ENCODE measurements around the gene GMDS. TPM values are rescaled to one million over a fixed set of nuclear protein-coding genes. Genes with fewer than 3 reads are reported as not detected.
"Not testable (repeated sequence)": the region's sequence is repeated elsewhere in the genome, so short reads cannot be mapped to it uniquely, and the experiment has no call there.

GMDS gene
- total RNA-seq, 2 experiments from 2014 or later, result 30.3 to 38.5 TPM

DNA sequence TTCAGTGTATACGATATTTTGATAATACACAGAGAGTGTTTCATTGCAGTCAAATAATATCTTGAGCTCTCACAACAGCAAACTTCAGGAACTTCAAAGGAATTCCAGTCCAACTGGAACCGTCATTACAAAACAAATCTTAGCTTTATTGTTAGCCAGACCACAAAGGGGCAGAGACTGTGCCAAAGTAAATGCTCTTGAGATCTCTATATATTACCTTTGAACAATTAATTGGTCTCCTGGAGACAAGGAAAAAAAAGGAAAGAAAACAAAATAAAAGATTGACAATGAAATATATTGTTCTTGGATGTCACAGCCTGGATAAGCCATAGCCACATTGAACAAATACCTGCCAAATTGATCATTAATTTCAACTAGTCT is 565.7 kb downstream of the GMDS start:
- POLR2A ChIA-PET, result no interaction called here
- no peaks in the 10 kb centered on the region for H3K27me3 Mint-ChIP-seq (ENCODE audit: low read depth)
- DNase-seq (no peak), ATAC-seq (no peak)
- no peak overlapping the region for H3K4me3 Mint-ChIP-seq
- H3K27ac Mint-ChIP-seq, result no peak overlapping the region
- no peaks in the 10 kb centered on the region for H3K4me1 Mint-ChIP-seq (ENCODE audit: low read depth)
- CTCF ChIA-PET, result no interaction called here
- no peaks in the 10 kb centered on the region for H3K36me3 Mint-ChIP-seq (ENCODE audit: low read depth)
- no peaks in the 10 kb centered on the region for H3K9me3 Mint-ChIP-seq (ENCODE audit: insufficient read depth)

- ChIA-PET CTCF (no interaction called here), POLR2A (interaction anchor here (0.6 kb wide), 1 partner anchor 12 kb away, joined by 3 read pairs; no protein-coding TSS in a partner anchor)
- DNase-seq, result no peak
- Mint-ChIP-seq H3K4me3 (no peak overlapping the region), H3K36me3 (ENCODE audit: low read depth) (no peaks in the 10 kb centered on the region), H3K27me3 (ENCODE audit: low read depth) (no peaks in the 10 kb centered on the region), H3K9me3 (ENCODE audit: insufficient read depth) (no peaks in the 10 kb centered on the region), H3K4me1 (ENCODE audit: low read depth) (no peaks in the 10 kb centered on the region), H3K27ac (no peak overlapping the region)
- ATAC-seq, result no peak
These were observed 566.2 kb downstream of the GMDS start for GRCh38 chr6:1679031-1679687.

- ChIA-PET POLR2A (no interaction called here), CTCF (no interaction called here)
- ATAC-seq (no peak), DNase-seq (no peak)
- Mint-ChIP-seq H3K27me3 (ENCODE audit: low read depth) (no peaks in the 10 kb centered on the region), H3K9me3 (ENCODE audit: insufficient read depth) (no peaks in the 10 kb centered on the region), H3K36me3 (ENCODE audit: low read depth) (no peaks in the 10 kb centered on the region), H3K4me3 (no peak overlapping the region), H3K4me1 (ENCODE audit: low read depth) (no peaks in the 10 kb centered on the region), H3K27ac (no peak overlapping the region)
These were observed 567.2 kb downstream of the GMDS start for GRCh38 chr6:1678201-1678600.

GRCh38 chr6:1672379-1672778 is 573.0 kb downstream of the GMDS start:
- Mint-ChIP-seq H3K27me3 (ENCODE audit: low read depth) (no peaks in the 10 kb centered on the region), H3K4me3 (no peak overlapping the region), H3K9me3 (ENCODE audit: insufficient read depth) (no peaks in the 10 kb centered on the region), H3K27ac (no peak overlapping the region), H3K4me1 (ENCODE audit: low read depth) (no peaks in the 10 kb centered on the region), H3K36me3 (ENCODE audit: low read depth) (no peaks in the 10 kb centered on the region)
- CTCF ChIA-PET, result no interaction called here
- POLR2A ChIA-PET, result no interaction called here
- no peak for DNase-seq
- ATAC-seq, result no peak

DNA sequence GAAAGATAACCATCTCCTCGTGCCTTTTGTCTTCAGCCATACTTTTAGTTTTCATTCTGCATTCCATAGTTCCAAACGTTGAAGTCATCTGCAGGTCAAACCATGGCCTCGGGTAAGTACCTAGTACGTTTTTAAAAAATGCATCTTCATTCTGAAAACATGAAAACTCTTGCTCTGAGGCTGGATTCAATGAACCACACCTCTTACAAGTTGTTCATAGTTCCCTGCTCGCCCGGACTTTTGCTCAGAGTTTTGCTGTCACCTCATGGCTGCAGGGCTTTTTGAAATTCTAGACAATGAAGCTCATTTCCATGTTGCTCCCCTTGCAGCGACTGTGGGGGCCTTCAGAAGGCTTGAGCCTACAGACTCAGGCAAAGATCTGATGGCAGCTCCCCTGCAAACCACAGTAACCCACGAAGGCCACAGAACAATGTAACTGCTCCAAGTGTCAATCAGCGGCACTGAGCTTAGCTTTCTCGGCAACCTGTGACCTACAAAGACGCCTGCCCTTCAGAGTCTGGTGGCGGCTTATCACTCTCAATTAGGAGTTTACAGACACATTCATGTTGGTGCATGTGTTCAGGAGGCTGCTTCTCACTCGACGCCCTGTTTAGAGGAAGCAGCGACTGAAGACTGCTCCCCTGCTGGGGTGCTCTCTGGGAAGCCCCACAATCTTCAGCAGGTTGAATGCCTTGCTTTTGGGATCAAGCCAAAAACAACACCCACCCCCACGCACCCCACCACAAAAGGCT is 574.5 kb downstream of the GMDS start:
- ChIA-PET CTCF (no interaction called here), POLR2A (no interaction called here)
- Mint-ChIP-seq H3K27me3 (ENCODE audit: low read depth) (no peaks in the 10 kb centered on the region), H3K27ac (no peak overlapping the region), H3K4me1 (ENCODE audit: low read depth) (no peaks in the 10 kb centered on the region), H3K9me3 (ENCODE audit: insufficient read depth) (no peaks in the 10 kb centered on the region), H3K36me3 (ENCODE audit: low read depth) (no peaks in the 10 kb centered on the region), H3K4me3 (no peak overlapping the region)
- ATAC-seq (no peak), DNase-seq (no peak)

DNA sequence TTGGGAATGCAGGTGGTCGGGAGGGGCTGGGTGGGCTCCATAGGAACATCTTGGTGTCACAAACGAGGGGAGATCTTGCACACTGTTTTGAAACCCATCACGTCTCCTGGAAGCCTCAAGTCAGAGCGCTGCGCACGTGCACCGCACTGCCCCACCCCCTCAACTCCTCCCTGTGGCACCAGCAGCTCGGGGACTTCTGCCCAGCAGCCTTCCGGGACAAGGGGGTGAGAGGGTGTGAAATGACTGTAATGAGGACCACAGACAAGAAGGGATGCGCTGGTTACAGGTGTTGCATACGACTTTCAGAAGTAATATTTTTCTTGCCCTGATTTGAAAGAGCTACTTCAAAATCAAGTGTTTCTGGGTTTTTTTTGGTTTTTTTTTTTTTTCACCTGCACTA is 575.4 kb downstream of the GMDS start:
- DNase-seq (no peak), ATAC-seq (no peak)
- ChIA-PET POLR2A (no interaction called here), CTCF (no interaction called here)
- Mint-ChIP-seq H3K4me3 (no peak overlapping the region), H3K27ac (no peak overlapping the region), H3K9me3 (ENCODE audit: insufficient read depth) (no peaks in the 10 kb centered on the region), H3K27me3 (ENCODE audit: low read depth) (no peaks in the 10 kb centered on the region), H3K4me1 (ENCODE audit: low read depth) (peaks cover 6% of the 10 kb centered on the region), H3K36me3 (ENCODE audit: low read depth) (no peaks in the 10 kb centered on the region)

- H3K9me3 Mint-ChIP-seq (ENCODE audit: insufficient read depth); ATAC-seq; H3K4me3 Mint-ChIP-seq; H3K4me1 Mint-ChIP-seq (ENCODE audit: low read depth); DNase-seq; POLR2A ChIA-PET; H3K36me3 Mint-ChIP-seq (ENCODE audit: low read depth); H3K27ac Mint-ChIP-seq; H3K27me3 Mint-ChIP-seq (ENCODE audit: low read depth); CTCF ChIA-PET: not testable (repeated sequence)
These were observed 576.9 kb downstream of the GMDS start for GRCh38 chr6:1668456-1668855.

GRCh38 chr6:1667805-1668175 is 577.6 kb downstream of the GMDS start:
- CTCF ChIA-PET, result no interaction called here
- no peaks in the 10 kb centered on the region for H3K36me3 Mint-ChIP-seq (ENCODE audit: low read depth)

GRCh38 chr6:1667012-1667804 is 578.2 kb downstream of the GMDS start:
- ChIA-PET CTCF (no interaction called here), POLR2A (interaction anchor here (0.7 kb wide), 1 partner anchor 12 kb away, joined by 3 read pairs; no protein-coding TSS in a partner anchor)
- H3K4me1 Mint-ChIP-seq (ENCODE audit: low read depth), result peaks cover 6% of the 10 kb centered on the region
- no peaks in the 10 kb centered on the region for H3K36me3 Mint-ChIP-seq (ENCODE audit: low read depth)
- H3K9me3 Mint-ChIP-seq (ENCODE audit: insufficient read depth), result no peaks in the 10 kb centered on the region
- no peak overlapping the region for H3K27ac Mint-ChIP-seq
- ATAC-seq (no peak), DNase-seq (no peak)
- no peaks in the 10 kb centered on the region for H3K27me3 Mint-ChIP-seq (ENCODE audit: low read depth)
- H3K4me3 Mint-ChIP-seq, result no peak overlapping the region

More at GRCh38 chr6:1667805-1668175, 577.6 kb downstream of the GMDS start:
- Mint-ChIP-seq H3K27me3 (ENCODE audit: low read depth) (no peaks in the 10 kb centered on the region), H3K4me1 (ENCODE audit: low read depth) (peaks cover 6% of the 10 kb centered on the region), H3K9me3 (ENCODE audit: insufficient read depth) (no peaks in the 10 kb centered on the region), H3K4me3 (no peak overlapping the region), H3K27ac (no peak overlapping the region)
- POLR2A ChIA-PET, result no interaction called here
- ATAC-seq (no peak), DNase-seq (no peak)

DNA sequence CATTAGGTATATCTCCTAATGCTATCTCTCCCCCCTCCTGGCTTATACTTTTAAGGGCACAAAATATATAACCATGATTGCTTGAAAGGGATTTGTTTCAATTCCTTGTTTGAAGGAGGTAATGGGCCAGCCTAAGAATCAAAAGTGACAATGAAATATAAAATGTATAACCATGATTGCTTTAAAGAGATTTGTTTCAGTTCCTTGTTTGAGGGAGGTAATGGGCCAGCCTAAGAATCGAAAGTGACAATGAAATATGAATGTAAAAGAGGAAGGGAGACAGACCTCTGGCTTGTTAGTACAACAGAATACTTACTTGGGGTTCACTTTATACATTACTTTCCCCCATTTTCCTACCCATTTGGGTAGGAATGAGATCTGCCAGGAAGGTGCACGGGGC is 580.2 kb downstream of the GMDS start:
- ChIA-PET POLR2A (no interaction called here), CTCF (no interaction called here)
- H3K36me3 Mint-ChIP-seq (ENCODE audit: low read depth), result no peaks in the 10 kb centered on the region
- peaks cover 8% of the 10 kb centered on the region for H3K4me1 Mint-ChIP-seq (ENCODE audit: low read depth)
- ATAC-seq, result no peak
- H3K27me3 Mint-ChIP-seq (ENCODE audit: low read depth), result no peaks in the 10 kb centered on the region
- no peak overlapping the region for H3K4me3 Mint-ChIP-seq
- no peak overlapping the region for H3K27ac Mint-ChIP-seq
- H3K9me3 Mint-ChIP-seq (ENCODE audit: insufficient read depth), result no peaks in the 10 kb centered on the region
- DNase-seq, result no peak

DNA sequence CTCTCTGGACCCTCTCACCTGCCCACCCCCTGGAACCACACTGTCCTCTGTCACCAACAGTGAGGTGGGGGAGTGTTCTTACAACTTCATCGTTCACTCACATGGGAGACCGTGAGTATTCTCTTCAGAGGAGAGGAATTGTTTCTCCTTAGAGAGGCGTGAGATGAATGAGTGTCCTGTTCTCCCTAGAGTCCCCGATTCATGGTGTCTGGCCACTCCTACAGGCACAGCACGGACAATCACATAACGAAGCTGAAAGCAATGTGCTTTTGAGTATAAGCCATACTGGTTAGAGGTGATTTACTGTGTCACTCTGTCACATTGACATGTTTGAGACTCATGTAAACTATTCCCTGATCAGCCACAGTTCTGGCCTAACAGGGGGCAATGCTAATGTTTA is 581.1 kb downstream of the GMDS start:
- ATAC-seq (no peak), DNase-seq (no peak)
- no peaks in the 10 kb centered on the region for H3K36me3 Mint-ChIP-seq (ENCODE audit: low read depth)
- H3K27ac Mint-ChIP-seq, result no peak overlapping the region
- H3K27me3 Mint-ChIP-seq (ENCODE audit: low read depth), result no peaks in the 10 kb centered on the region
- ChIA-PET POLR2A (no interaction called here), CTCF (no interaction called here)
- peaks cover 13% of the 10 kb centered on the region for H3K4me1 Mint-ChIP-seq (ENCODE audit: low read depth)
- H3K9me3 Mint-ChIP-seq (ENCODE audit: insufficient read depth), result no peaks in the 10 kb centered on the region
- no peak overlapping the region for H3K4me3 Mint-ChIP-seq

DNA sequence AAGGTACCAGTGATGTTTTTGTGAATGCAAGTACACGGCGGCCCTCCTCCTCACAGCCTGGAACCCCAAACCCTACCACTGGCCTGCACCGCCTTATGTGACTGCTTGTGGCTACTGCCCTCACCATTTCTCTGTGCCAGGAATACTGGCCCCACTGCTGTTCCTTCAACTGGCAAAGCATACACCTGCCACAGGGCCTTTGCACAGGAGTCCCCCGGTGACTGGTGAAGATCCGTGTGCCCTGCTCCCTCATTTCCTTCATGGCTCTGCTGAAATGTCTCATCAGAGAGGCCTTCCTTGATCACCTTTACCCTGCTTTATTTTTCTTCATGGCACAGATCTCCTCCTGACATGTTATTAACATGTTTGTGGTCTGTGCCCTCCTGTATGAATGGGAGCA is 581.9 kb downstream of the GMDS start:
- CTCF ChIA-PET, result no interaction called here
- ATAC-seq, result no peak
- no peak for DNase-seq
- Mint-ChIP-seq H3K36me3 (ENCODE audit: low read depth) (no peaks in the 10 kb centered on the region), H3K9me3 (ENCODE audit: insufficient read depth) (no peaks in the 10 kb centered on the region), H3K4me3 (no peak overlapping the region), H3K27me3 (ENCODE audit: low read depth) (no peaks in the 10 kb centered on the region), H3K27ac (no peak overlapping the region), H3K4me1 (ENCODE audit: low read depth) (peaks cover 13% of the 10 kb centered on the region)
- POLR2A ChIA-PET, result no interaction called here

Data from activated CD8-positive, alpha-beta T cell treated with anti-CD3 and anti-CD28 coated beads, Interleukin-2, amount 10 ng/mL, durations not matched to agents 7 days and 5 days (primary cell).